HG02623 (cell line): ENCODE data around the gene G6PC1.

Experiments used
- ATAC-seq: cut with Tn5 transposase; IDR thresholded peaks from one replicate; pipeline ENCODE4 v1.9.1; 2021; ENCODE audit warnings: moderate library complexity; ENCODE audit not compliant: unreplicated experiment

The G6PC1 gene

GRCh38 chr17:42929497-42929844, 28.9 kb downstream of the G6PC1 start:
- no peak for ATAC-seq

GRCh38 chr17:42937712-42938596, 37.4 kb downstream of the G6PC1 start:
- no peak for ATAC-seq

GRCh38 chr17:42944211-42944610, 43.6 kb downstream of the G6PC1 start:
- ATAC-seq, result no peak

GRCh38 chr17:42946812-42947211, 46.2 kb downstream of the G6PC1 start:
- ATAC-seq, result no peak

- ATAC-seq, result no peak
Measured at GRCh38 chr17:42950044-42950783, 49.6 kb downstream of the G6PC1 start.
